Choroid plexus epithelial cell (primary cell): ENCODE results near the gene ZNF512.
"Not testable (repeated sequence)": the region's sequence is repeated elsewhere in the genome, so short reads cannot be mapped to it uniquely, and the experiment has no call there.

Source experiments
- DNase-seq: peaks from one replicate; pipeline ENCODE4 v3.0.0-alpha.2; 2010; ENCODE audit warnings: low read depth
- H3K4me3 ChIP-seq: 2 replicates; pipeline ENCODE4 v1.5.1; 2011; ENCODE audit warnings: low read depth, mild to moderate bottlenecking, control low read depth, low read length, moderate library complexity
- CTCF ChIP-seq: conservative IDR thresholded peaks from 2 replicates; pipeline ENCODE4 v1.5.1; 2011; ENCODE audit warnings: low read depth, mild to moderate bottlenecking, control low read depth, inconsistent platforms, low read length, moderate library complexity

Gene ZNF512

GRCh38 chr2:27583390-27583915 is 611 bp downstream of the ZNF512 start:
- no peak for TF ChIP-seq CTCF
- peak overlapping the region; percentile 80 for H3K4me3 ChIP-seq
- DNase-seq: no peak

GRCh38 chr2:27584597-27584996 is 1.8 kb downstream of the ZNF512 start:
- no peak for DNase-seq
- no peak for TF ChIP-seq CTCF
- no peak overlapping the region for H3K4me3 ChIP-seq

GRCh38 chr2:27587025-27587424 is 4.2 kb downstream of the ZNF512 start:
- no peak overlapping the region for H3K4me3 ChIP-seq
- no peak for TF ChIP-seq CTCF
- no peak for DNase-seq

GRCh38 chr2:27588308-27588707 is 5.5 kb downstream of the ZNF512 start:
- no peak for TF ChIP-seq CTCF
- no peak overlapping the region for H3K4me3 ChIP-seq
- DNase-seq: no peak

- peak; percentile 33 for DNase-seq
- H3K4me3 ChIP-seq: no peak overlapping the region
- no peak for TF ChIP-seq CTCF
These were observed 8.9 kb downstream of the ZNF512 start for GRCh38 chr2:27591745-27592144.

GRCh38 chr2:27593240-27593639 is 10.4 kb downstream of the ZNF512 start:
- no peak for TF ChIP-seq CTCF
- no peak for DNase-seq
- H3K4me3 ChIP-seq: no peak overlapping the region

- not testable (repeated sequence) for DNase-seq, H3K4me3 ChIP-seq
These were observed 11.3 kb downstream of the ZNF512 start for GRCh38 chr2:27594020-27594703.

- DNase-seq, H3K4me3 ChIP-seq: not testable (repeated sequence)
These were observed 12.6 kb downstream of the ZNF512 start for GRCh38 chr2:27595412-27595811.
